C4-2B (cell line): ENCODE results near the gene ZFYVE28.

Experiments used
- H3K27ac ChIP-seq: fragments of 450-650 bp; 2 replicates; pipeline ENCODE4 v1.5.1; 2017
- ZFX ChIP-seq: fragments of 450-650 bp; IDR thresholded peaks from 2 replicates; pipeline ENCODE4 v1.6.1; 2017
- TF ChIP-seq, protein P1 (sequence below): fragments of 450-650 bp; conservative IDR thresholded peaks from 2 replicates; pipeline ENCODE4 v1.5.1; 2017; ENCODE audit warnings: mild to moderate bottlenecking

The ZFYVE28 gene

DNA sequence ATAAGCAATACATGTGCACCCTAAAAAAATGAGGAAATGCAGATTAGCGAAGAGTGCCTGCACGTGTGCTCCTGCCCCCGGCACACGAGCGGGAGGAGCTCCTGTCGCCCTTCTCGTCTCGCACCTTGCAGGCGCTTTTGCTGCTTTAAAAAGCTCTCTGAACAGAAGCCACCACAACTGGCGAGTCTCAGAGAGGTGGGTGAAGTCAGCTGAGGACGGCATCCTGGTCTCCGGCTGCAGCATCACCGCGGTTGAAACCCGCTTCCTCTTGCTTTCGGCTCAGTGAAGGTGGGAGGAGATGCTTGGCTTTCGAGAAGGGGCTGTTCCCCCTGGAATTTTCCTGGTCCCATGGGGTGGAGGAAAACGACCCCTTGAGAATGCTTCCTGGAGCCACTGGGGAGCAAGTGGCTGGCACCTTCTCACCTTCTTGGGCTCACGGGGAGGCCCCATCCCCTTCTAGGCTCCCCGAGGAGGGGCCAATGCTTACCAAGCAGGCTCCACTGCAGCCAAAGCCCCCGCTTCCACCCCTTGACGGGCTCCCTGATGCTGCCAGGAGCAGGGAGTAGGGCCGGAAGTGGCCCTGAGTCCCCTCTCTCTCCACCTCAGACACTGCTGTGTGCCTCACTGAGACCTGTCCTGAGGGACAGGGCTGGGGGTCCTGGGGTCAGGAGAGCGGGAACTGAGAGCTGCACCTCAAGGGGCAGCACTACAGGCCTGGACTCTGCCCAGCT lies 127.3 kb downstream of the ZFYVE28 start:
- TF ChIP-seq ZFX: no peak
- TF ChIP-seq, protein P1, sequence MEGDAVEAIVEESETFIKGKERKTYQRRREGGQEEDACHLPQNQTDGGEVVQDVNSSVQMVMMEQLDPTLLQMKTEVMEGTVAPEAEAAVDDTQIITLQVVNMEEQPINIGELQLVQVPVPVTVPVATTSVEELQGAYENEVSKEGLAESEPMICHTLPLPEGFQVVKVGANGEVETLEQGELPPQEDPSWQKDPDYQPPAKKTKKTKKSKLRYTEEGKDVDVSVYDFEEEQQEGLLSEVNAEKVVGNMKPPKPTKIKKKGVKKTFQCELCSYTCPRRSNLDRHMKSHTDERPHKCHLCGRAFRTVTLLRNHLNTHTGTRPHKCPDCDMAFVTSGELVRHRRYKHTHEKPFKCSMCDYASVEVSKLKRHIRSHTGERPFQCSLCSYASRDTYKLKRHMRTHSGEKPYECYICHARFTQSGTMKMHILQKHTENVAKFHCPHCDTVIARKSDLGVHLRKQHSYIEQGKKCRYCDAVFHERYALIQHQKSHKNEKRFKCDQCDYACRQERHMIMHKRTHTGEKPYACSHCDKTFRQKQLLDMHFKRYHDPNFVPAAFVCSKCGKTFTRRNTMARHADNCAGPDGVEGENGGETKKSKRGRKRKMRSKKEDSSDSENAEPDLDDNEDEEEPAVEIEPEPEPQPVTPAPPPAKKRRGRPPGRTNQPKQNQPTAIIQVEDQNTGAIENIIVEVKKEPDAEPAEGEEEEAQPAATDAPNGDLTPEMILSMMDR: no peak
- no peak overlapping the region for H3K27ac ChIP-seq

DNA sequence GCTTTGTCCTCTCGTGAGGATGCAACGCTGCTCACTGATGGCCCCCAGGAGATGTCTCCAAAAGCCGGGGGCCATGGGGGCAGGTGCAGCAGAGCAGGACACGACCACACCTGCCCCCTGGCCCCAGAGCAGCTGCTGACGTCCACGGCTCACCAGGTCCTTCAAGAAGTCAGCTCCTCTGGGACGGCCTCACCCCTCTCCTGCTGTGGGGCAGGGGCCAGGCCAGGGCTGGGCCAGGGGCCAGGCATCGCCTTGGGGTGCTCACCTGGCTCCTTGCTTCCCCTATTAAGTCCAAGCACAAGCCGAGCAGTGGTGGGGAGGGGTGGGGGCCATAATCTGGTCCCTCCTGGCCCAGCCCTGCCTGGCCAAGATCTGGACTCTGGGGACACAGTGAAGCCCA lies 128.0 kb downstream of the ZFYVE28 start:
- no peak overlapping the region for H3K27ac ChIP-seq
- TF ChIP-seq, protein P1: no peak
- no peak for TF ChIP-seq ZFX

DNA sequence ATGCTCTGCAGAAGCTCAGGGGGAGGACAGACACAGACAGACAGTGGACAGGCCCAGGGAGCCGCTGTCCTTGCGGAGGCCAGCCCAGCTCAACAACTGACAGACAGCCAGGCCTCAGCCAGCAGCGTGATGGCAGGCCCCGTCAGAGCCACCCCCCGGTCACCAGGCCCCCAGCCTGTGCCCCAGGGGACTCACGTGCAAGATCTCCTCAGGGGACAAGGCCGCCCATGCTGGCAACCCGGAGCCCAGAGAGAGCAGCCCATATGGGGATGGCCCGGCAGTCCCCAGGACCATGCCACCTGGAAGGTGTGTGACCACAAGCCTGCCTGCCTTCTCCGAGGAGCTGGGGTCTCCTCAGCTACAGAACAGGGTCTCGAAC lies 128.5 kb downstream of the ZFYVE28 start:
- no peak overlapping the region for H3K27ac ChIP-seq
- TF ChIP-seq, protein P1: no peak
- no peak for TF ChIP-seq ZFX

DNA sequence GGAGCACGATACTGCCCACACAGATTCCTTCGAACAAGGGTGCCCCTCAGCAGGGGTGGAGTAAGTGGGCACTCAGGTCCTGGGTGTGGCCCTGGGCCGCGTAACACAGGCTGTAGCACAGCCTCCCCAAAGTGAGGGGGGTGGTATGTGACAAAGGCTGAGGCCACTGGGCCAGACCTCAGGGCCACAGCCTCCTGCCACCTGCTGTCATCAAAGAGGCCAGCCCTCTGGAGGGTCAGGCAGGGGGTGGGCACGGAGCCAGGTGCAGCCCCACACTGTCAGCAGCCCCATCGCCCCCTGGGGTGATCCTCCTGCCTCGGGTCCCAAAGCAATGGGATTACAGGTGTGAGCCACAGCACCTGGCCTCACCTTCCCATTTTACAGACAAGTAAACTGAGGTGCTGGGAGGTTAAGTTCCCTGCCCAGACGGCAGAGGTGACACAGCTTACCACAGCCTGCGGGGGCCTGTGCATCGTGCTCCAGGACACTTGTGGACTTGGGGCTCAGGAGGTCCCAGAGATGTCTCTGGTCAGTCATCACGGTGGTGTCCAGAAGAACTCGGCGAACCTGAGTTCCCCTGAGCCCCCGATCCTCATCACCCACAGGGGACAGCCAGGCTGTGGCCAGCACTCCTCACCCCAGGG lies 129.0 kb downstream of the ZFYVE28 start:
- TF ChIP-seq ZFX: no peak
- TF ChIP-seq, protein P1: no peak
- H3K27ac ChIP-seq: no peak overlapping the region

DNA sequence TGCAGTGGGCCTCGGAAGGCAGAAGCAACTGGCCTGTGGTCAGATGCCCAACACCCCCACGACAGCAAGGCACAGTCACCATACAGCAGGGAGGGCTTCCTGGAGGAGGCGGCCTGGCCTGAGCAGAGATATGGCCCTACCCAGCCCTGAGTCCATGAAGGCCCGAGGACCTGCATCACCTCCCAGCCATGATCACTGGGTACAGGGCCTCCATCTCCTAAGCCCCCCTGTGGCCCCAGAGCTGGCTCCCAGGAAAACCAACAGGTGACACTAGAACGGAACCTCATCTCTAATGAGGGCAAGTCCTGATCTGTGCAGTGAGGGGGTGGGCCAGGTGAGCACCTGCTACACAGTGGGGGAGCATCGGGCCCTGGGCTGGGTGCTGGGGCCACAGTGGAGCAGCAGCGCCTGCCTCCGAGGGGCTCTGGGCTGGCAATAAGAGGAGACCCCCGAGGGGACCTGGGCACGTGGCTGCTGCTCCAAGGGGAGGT lies 130.3 kb downstream of the ZFYVE28 start:
- H3K27ac ChIP-seq: no peak overlapping the region
- TF ChIP-seq, protein P1: no peak
- no peak for TF ChIP-seq ZFX

DNA sequence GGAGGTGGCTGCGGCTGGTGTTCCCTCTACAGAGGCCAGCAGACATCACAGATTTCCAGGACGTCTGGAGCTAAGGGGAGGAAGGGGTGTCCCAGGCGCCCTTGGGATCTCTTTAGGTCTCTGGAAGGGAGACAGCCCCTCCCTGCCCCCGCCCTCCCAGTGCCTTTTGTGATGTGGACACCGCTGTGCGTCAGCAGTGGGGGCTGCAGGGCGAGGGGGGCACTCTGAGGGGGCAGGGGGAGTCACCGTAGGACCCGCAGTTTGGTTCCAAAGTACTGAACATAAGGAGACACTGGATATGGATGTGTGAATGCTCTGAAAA lies 130.9 kb downstream of the ZFYVE28 start:
- TF ChIP-seq, protein P1: no peak
- no peak for TF ChIP-seq ZFX
- no peak overlapping the region for H3K27ac ChIP-seq

DNA sequence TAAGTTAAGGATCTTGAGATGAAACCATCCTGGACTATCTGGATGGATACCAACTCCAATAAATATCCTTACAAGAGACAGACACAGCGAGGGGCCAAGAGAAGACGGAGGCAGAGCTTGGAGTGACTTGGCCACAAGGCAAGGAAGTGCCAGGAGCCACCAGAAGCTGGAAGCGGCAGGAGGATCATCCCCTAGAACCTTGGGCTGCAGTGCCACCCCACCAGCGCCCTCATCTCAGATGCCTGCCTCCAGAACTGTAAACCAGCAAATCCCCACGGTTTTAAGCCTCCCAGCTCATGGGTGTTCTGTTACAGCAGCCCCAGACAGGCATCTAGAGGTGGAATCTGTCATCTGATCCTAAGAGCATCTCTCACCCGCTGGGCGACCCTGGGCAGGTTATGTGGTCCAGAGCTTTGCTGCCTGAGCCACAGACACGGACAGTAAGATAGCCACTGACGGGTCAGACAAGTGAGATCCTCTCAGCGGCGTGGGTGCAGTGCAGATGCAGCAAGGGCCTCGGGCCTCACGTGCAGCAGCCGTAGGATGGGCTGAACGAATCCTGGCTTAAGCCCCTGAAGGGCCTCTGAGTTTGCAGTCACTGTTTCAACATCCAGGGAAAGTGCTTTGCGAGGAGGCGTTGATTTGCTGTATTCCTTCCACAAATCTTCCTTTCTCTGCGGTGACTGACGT lies 131.4 kb downstream of the ZFYVE28 start:
- TF ChIP-seq, protein P1: no peak
- no peak for TF ChIP-seq ZFX
- no peak overlapping the region for H3K27ac ChIP-seq
